Osteocyte (in vitro differentiated cells): ENCODE data around the gene WDR1. TPM values are rescaled to one million over a fixed set of nuclear protein-coding genes. Genes with fewer than 3 reads are reported as not detected.

Source experiments
- DNase-seq: peaks from one replicate; pipeline ENCODE4 v3.0.0; 2021; ENCODE audit warnings: mixed read lengths; ENCODE audit not compliant: unreplicated experiment; ENCODE audit errors: extremely low spot score
- H3K27ac Mint-ChIP-seq: one replicate; pipeline ENCODE4 v1.8.0; 2021; ENCODE audit warnings: mild to moderate bottlenecking, mixed read lengths; ENCODE audit not compliant: unreplicated experiment
- H3K27me3 Mint-ChIP-seq: one replicate; pipeline ENCODE4 v1.8.0; 2021; ENCODE audit warnings: mixed read lengths; ENCODE audit not compliant: unreplicated experiment
- H3K36me3 Mint-ChIP-seq: one replicate; pipeline ENCODE4 v1.8.0; 2021; ENCODE audit warnings: mixed read lengths; ENCODE audit not compliant: unreplicated experiment
- H3K4me1 Mint-ChIP-seq: one replicate; pipeline ENCODE4 v1.8.0; 2021; ENCODE audit warnings: mixed read lengths; ENCODE audit not compliant: unreplicated experiment
- H3K4me3 Mint-ChIP-seq: one replicate; pipeline ENCODE4 v1.8.0; 2021; ENCODE audit warnings: mild to moderate bottlenecking, moderate library complexity, mixed read lengths; ENCODE audit not compliant: unreplicated experiment
- H3K9me3 Mint-ChIP-seq: one replicate; pipeline ENCODE4 v1.8.0; 2021; ENCODE audit warnings: mixed read lengths; ENCODE audit not compliant: unreplicated experiment
- total RNA-seq: library from RNA; stranded (reverse); gene quantifications from 2 replicates; pipeline ENCODE4 v1.2.1, GENCODE V29; 2021
- TF ChIP-seq, protein P1 (sequence below): fragments of 200-600 bp; sonication (generic); IDR thresholded peaks from 2 replicates; pipeline ENCODE4 v1.5.0; 2021; ENCODE audit warnings: antibody characterized with exemption, mild to moderate bottlenecking, moderate library complexity

The WDR1 gene
- total RNA-seq, 1 donor from 2014 or later: 537 TPM

DNA sequence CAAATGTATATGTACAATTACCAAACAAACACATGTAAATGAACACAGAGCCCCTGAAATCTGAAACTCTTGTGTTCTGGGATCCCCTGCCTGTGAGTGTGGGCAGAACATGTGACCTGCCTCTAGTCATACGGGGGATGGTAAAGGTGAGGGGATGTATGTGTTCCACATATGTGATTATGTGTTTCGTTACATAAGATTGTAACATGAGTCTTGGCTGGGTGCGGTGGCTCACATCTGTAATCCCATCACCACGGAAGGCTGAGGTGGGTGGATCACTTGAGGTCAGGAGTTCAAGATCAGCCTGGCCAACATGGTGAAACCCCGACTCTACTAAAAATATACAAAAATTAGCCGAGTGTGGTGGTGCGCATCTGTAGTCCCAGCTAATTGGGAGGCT, 58.2 kb downstream of the WDR1 start:
- peak; percentile 44 for DNase-seq
- Mint-ChIP-seq H3K27me3 (no peaks in the 10 kb centered on the region), H3K4me3 (no peak overlapping the region), H3K9me3 (no peaks in the 10 kb centered on the region), H3K27ac (no peak overlapping the region), H3K4me1 (no peaks in the 10 kb centered on the region), H3K36me3 (peaks cover 5% of the 10 kb centered on the region)
- TF ChIP-seq, protein P1, sequence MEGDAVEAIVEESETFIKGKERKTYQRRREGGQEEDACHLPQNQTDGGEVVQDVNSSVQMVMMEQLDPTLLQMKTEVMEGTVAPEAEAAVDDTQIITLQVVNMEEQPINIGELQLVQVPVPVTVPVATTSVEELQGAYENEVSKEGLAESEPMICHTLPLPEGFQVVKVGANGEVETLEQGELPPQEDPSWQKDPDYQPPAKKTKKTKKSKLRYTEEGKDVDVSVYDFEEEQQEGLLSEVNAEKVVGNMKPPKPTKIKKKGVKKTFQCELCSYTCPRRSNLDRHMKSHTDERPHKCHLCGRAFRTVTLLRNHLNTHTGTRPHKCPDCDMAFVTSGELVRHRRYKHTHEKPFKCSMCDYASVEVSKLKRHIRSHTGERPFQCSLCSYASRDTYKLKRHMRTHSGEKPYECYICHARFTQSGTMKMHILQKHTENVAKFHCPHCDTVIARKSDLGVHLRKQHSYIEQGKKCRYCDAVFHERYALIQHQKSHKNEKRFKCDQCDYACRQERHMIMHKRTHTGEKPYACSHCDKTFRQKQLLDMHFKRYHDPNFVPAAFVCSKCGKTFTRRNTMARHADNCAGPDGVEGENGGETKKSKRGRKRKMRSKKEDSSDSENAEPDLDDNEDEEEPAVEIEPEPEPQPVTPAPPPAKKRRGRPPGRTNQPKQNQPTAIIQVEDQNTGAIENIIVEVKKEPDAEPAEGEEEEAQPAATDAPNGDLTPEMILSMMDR: no peak

GRCh38 chr4:10057023-10057395, 59.6 kb downstream of the WDR1 start:
- TF ChIP-seq, protein P1: no peak
- no peak overlapping the region for H3K4me3 Mint-ChIP-seq
- H3K27me3 Mint-ChIP-seq: no peaks in the 10 kb centered on the region
- H3K4me1 Mint-ChIP-seq: no peaks in the 10 kb centered on the region
- H3K36me3 Mint-ChIP-seq: peaks cover 5% of the 10 kb centered on the region
- H3K27ac Mint-ChIP-seq: no peak overlapping the region
- DNase-seq: peak; percentile 44
- no peaks in the 10 kb centered on the region for H3K9me3 Mint-ChIP-seq

DNA sequence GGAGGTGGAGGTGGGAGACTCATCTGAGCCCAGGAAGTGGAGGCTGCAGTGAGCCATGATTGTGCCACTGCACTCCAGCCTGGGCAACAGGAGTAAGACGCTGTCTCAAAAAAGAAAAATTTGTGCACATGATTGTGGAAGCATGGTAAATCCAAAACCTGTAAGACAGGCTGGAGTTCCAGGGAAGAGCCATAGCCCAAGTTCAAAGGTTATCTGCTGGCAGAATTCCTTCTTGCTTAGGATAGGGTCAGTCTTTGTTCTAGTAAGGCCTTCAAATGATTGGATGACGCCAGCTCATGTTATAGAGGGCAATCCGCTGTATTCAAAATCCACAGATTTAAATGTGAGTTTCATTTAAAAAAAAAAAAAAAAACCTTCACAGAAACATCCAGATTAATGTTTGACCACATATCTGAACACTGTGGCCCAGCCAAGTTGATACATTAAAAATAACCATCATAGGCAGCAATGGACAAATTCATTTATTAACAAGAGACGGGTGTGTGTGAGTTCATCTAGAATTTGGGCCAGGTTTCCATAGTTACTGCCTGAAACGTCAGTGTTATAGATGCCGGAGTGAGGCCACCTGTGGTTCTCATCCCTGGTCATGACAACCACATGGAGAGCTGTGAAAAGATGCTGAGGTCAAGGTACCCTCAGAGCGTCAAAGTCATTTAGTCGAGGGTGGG, 60.1 kb downstream of the WDR1 start:
- no peak for DNase-seq
- no peak overlapping the region for H3K27ac Mint-ChIP-seq
- no peaks in the 10 kb centered on the region for H3K4me1 Mint-ChIP-seq
- TF ChIP-seq, protein P1: no peak
- H3K36me3 Mint-ChIP-seq: peaks cover 3% of the 10 kb centered on the region
- no peaks in the 10 kb centered on the region for H3K27me3 Mint-ChIP-seq
- H3K4me3 Mint-ChIP-seq: no peak overlapping the region
- no peaks in the 10 kb centered on the region for H3K9me3 Mint-ChIP-seq

DNA sequence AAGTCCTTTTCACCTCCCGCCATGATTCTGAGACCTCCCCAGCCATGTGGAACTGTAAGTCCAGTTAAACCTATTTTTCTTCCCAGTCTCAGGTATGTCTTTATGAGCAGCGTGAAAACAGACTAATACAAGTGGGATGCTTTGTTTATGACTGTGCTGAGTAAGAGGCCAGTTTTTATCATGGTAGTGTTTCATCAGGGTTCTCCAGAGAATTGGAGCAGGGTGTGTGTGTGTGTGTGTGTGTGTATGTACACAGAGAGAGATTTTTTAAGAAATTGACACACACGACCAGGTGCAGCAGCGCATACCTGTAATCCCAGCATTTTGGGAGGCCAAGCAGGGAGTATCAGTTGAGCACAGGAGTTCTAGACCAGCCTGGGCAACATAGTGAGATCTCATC, 60.7 kb downstream of the WDR1 start:
- Mint-ChIP-seq H3K27ac (no peak overlapping the region), H3K36me3 (peaks cover 3% of the 10 kb centered on the region), H3K27me3 (no peaks in the 10 kb centered on the region), H3K4me3 (no peak overlapping the region), H3K4me1 (no peaks in the 10 kb centered on the region), H3K9me3 (no peaks in the 10 kb centered on the region)
- no peak for DNase-seq
- TF ChIP-seq, protein P1: no peak

DNA sequence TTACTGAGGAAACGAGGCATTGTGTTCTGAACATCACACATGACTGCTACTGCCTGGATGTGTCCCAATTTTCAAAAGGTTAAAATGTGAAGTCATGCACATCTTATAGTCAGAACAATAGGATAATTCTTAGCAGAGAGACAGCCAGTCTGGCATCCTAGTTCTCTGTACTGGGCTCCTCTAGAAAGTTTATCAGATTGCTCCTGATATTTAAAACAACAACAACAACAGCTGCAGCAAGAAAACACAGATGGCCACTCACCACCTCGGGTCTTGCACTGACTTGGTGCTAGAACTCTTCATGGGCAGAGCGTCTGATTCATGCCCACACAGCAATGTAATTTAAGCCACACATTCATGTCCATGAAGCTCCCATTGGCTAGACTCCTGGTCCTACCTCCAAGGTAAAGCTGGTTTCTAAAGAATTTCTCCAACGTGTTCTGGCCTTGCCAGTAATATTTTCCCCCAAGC, 62.0 kb downstream of the WDR1 start:
- Mint-ChIP-seq H3K27me3 (no peaks in the 10 kb centered on the region), H3K27ac (no peak overlapping the region), H3K36me3 (peaks cover 3% of the 10 kb centered on the region), H3K4me3 (no peak overlapping the region), H3K9me3 (no peaks in the 10 kb centered on the region), H3K4me1 (no peaks in the 10 kb centered on the region)
- DNase-seq: peak; percentile 19
- TF ChIP-seq, protein P1: no peak
